Measurements from ENCODE around the gene MNX1.

DNA sequence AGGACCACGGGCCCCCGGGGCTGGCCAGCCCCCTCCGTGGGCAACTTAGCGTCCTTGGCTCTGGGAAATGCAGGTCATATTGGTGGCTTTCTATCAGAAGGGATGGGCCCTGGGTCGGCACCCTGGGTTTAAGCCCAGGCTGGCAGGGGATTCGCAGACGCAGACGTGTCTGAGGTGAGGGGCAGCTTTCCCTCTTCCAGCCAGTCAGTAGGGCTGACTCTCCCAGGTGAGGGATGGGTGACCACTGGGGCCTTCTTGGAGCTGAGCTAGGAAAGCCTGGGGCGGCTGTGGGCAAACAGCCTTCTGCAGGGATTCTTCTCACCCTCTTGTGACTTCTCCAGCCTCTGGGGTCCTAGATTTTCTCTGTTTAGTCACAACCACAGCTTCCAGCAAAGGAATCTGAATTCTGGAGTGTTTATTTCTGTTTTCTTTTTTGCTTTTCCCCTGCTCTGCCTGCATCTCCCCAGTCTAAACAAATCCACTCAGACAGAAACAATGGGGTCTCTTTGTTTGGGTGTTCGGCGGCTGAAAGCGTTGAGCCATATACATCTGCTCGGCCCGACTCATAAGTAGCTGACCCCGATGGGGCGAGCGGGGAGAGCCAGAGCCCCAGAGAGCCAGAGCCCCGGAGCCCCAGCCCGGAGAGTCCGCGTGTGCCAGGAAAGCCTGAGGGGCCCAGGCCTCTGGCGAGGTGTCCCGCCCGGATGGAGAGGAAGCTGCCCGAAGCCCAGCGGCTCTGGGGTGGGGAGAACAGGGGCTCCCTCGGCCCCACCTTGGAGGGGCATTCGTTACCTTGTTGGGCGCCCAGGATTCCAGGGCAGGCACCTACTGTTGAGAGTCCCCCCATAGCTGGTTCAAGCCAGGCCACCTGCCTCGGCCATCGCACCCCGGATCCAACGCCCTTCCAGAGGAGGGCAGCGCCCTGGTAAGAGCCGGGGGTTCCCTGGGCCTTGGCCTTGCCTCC lies 2.0 kb downstream of the MNX1 start:
- TF ChIP-seq, protein P1, sequence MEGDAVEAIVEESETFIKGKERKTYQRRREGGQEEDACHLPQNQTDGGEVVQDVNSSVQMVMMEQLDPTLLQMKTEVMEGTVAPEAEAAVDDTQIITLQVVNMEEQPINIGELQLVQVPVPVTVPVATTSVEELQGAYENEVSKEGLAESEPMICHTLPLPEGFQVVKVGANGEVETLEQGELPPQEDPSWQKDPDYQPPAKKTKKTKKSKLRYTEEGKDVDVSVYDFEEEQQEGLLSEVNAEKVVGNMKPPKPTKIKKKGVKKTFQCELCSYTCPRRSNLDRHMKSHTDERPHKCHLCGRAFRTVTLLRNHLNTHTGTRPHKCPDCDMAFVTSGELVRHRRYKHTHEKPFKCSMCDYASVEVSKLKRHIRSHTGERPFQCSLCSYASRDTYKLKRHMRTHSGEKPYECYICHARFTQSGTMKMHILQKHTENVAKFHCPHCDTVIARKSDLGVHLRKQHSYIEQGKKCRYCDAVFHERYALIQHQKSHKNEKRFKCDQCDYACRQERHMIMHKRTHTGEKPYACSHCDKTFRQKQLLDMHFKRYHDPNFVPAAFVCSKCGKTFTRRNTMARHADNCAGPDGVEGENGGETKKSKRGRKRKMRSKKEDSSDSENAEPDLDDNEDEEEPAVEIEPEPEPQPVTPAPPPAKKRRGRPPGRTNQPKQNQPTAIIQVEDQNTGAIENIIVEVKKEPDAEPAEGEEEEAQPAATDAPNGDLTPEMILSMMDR (IDR thresholded peaks at IDR 0.05): no peak
- TF ChIP-seq POLR2AphosphoS5 (IDR thresholded peaks at IDR 0.05) (no peak), POLR2A (IDR thresholded peaks at IDR 0.05) (no peak)
